AG04450 (cell line): Measurements from ENCODE around the gene ZSCAN1. TPM values are rescaled to one million over a fixed set of nuclear protein-coding genes. Genes with fewer than 3 reads are reported as not detected.

ENCODE experiments used
- CTCF ChIA-PET: fragments of 300-600, 350-600 bp; formaldehyde crosslinking; extraction: SDS; loops from one replicate; lab custom pipeline; 2022; ENCODE audit warnings: antibody characterized with exemption, inconsistent platforms; lab: Charles Lee
- POLR2A ChIA-PET: fragments of 350-600 bp; formaldehyde crosslinking; extraction: SDS; loops from one replicate; lab custom pipeline; 2021; ENCODE audit warnings: antibody characterized with exemption, inconsistent platforms; lab: Yijun Ruan, JAX
- DNase-seq: peaks from one replicate; pipeline ENCODE4 v3.0.0-alpha.2; 2011; ENCODE audit warnings: low read depth, low spot score
- H3K27ac ChIP-seq: one replicate; pipeline ENCODE4 v1.5.1; 2012; ENCODE audit warnings: low read depth, low read length, control low read depth
- H3K27me3 ChIP-seq: one replicate; pipeline ENCODE4 v1.6.0; 2012; ENCODE audit warnings: low read length; ENCODE audit not compliant: control insufficient read depth, insufficient read depth
- H3K4me3 ChIP-seq: 2 replicates; pipeline ENCODE4 v1.5.1; 2011; ENCODE audit warnings: mild to moderate bottlenecking, low read depth, low read length, control low read depth
- H3K9me3 ChIP-seq: 2 replicates; pipeline ENCODE4 v1.5.1; 2012; ENCODE audit warnings: low read length; ENCODE audit not compliant: control insufficient read depth, insufficient read depth
- polyA plus RNA-seq: library from polyadenylated mRNA; depleted of rRNA; stranded (reverse); fragments of >200 nt; gene quantifications from 2 replicates; pipeline ENCODE4 v1.2.3, GENCODE V29; 2011
- TF ChIP-seq, protein P1 (sequence below): IDR thresholded peaks from 2 replicates; pipeline ENCODE4 v1.5.1; 2011; ENCODE audit warnings: low read depth, low read length, control low read depth, inconsistent platforms

ZSCAN1 gene
- polyA plus RNA-seq, 1 experiment, result not detected

DNA sequence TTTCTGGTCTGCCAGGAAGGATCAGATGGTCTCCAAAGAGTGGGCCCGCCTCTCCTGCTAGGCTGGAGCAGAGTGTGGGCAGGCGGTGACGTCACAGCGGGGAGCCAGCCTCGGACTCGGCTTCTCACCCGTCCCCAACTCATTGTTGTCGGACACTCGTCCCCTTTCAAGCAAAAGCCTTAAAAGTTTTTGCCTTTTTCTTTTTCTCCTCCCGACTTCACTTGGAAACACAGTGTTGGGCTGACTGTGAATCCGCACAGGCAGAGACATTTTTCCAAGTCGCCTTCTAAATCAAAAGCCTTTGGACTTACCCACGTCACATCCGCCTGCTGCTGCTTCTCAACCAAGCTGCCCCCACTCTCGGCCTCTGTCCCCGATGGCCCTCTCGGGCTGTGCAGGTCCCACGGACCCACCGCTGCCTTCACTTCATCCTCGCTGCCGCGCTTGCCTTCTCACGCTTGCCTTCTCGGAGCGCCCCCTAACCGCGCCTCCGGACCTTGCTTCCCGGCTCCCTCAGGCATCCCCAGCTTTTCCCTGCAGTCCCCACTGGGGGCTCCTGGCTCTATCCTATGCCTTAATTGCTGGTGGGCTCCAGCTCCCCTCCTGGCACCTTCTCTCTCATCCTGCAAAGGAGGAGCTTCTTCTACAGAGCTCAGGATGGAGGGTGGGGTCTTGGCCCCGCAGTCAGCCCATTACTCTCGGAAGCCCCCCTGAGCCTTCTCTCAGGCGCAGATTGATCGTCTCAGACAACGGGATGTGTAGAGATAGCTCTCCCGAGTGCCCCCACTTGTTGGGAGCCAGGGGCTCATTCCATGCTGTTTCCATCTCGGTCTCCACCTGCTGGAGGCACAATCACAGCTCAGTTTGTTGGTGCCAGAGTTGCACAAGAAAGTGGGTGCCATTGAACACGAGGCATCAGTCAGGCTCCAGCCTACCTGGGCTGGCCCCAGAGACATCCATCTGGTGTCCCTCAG, 21.4 kb downstream of the ZSCAN1 start:
- TF ChIP-seq, protein P1, sequence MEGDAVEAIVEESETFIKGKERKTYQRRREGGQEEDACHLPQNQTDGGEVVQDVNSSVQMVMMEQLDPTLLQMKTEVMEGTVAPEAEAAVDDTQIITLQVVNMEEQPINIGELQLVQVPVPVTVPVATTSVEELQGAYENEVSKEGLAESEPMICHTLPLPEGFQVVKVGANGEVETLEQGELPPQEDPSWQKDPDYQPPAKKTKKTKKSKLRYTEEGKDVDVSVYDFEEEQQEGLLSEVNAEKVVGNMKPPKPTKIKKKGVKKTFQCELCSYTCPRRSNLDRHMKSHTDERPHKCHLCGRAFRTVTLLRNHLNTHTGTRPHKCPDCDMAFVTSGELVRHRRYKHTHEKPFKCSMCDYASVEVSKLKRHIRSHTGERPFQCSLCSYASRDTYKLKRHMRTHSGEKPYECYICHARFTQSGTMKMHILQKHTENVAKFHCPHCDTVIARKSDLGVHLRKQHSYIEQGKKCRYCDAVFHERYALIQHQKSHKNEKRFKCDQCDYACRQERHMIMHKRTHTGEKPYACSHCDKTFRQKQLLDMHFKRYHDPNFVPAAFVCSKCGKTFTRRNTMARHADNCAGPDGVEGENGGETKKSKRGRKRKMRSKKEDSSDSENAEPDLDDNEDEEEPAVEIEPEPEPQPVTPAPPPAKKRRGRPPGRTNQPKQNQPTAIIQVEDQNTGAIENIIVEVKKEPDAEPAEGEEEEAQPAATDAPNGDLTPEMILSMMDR, result no peak
- peak overlapping the region; percentile 17; the same call in 1 of the 2 replicates for H3K4me3 ChIP-seq
- POLR2A ChIA-PET, result no interaction called here
- DNase-seq, result no peak
- no peak overlapping the region for H3K27ac ChIP-seq
- CTCF ChIA-PET, result no interaction called here
- H3K9me3 ChIP-seq, result peaks cover 92% of the 10 kb centered on the region
- peaks cover 2% of the 10 kb centered on the region for H3K27me3 ChIP-seq

DNA sequence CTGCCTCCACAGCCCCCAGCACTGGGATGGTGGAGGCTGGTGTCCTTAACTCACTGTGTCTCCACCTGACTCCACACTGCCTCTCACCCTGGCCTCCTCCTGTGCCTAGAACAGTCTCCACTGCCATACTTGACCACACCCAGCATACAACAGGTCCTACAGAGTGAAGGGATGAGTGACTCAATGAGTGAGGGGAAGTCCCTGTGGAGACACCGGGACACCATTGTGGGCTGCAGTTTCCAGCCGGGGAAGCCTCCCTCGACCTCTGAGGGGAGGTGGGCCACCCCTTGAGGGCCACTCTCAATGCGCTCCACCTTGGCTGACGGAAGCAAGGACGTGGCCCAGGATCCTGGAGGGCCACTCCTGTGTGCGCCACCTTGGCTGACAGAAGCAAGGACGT, 22.4 kb downstream of the ZSCAN1 start:
- Histone ChIP-seq H3K4me3 (no peak overlapping the region), H3K27ac (no peak overlapping the region), H3K9me3 (peaks cover 93% of the 10 kb centered on the region), H3K27me3 (peaks cover 2% of the 10 kb centered on the region)
- TF ChIP-seq, protein P1, result no peak
- DNase-seq, result no peak
- ChIA-PET POLR2A (no interaction called here), CTCF (no interaction called here)

DNA sequence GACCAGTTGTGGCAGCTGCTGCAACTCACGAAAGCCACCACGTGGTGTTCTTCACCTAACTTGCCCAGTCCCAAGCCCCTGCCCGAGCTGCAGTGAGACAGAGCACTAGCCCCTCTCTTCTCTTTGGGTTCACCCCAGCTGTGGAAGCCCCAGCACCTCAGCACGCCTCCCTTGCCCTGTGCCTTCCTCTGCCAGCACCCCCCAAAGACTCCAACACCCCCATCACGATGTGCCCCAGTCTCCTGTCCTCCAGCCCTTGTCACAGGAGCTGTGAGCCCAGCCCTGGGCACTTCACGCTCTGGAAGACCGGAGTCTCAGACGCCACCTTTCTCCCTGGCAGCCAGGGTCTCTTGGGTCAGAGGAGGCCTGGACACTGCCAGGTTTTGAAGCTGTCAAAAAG, 23.0 kb downstream of the ZSCAN1 start:
- ChIA-PET CTCF (no interaction called here), POLR2A (no interaction called here)
- DNase-seq, result no peak
- H3K9me3 ChIP-seq, result peaks cover 93% of the 10 kb centered on the region
- TF ChIP-seq, protein P1, result no peak
- H3K27me3 ChIP-seq, result peaks cover 2% of the 10 kb centered on the region
- H3K4me3 ChIP-seq, result no peak overlapping the region
- no peak overlapping the region for H3K27ac ChIP-seq

DNA sequence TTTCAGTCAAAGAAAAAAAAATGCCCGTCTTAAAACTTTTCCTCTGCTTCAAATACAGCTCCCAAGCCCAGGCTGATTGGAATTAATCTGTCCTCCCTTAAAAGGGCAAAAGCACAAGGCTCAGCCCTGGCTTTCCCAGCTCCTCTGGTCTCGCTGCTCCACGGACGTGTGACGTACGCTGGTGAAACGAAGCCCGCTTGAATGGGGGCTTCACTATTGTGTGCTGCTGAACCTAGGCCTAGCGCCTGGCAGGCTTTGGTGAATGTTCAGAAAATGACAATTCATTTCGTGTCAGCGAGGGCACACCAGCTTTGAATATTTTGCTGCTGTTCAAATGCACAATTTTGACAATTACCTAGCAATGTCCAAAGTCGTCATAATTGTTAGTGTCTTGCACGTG, 24.6 kb downstream of the ZSCAN1 start:
- Histone ChIP-seq H3K4me3 (no peak overlapping the region), H3K9me3 (peaks cover 88% of the 10 kb centered on the region), H3K27ac (no peak overlapping the region), H3K27me3 (peaks cover 2% of the 10 kb centered on the region)
- ChIA-PET POLR2A (interaction anchor here (0.6 to 2.4 kb wide), 3 partner anchors 56 to 174 kb away, joined by 3 to 11 read pairs (median 7); partner anchors contain the start of gene ZNF606), CTCF (no interaction called here)
- TF ChIP-seq, protein P1, result no peak
- DNase-seq, result no peak
